Keratinocyte (primary cell): Measurements from ENCODE around the gene KIAA0825. TPM values are rescaled to one million over a fixed set of nuclear protein-coding genes. Genes with fewer than 3 reads are reported as not detected.

Source experiments
- DNase-seq: peaks from one replicate; pipeline ENCODE4 v3.0.0-alpha.2; 2011; ENCODE audit warnings: low read depth, missing footprints, low spot score
- FAIRE-seq: peaks from 2 replicates; lab custom pipeline; 2011; peaks lifted over from hg19 to GRCh38; lab: Jason Lieb, UNC
- H2AFZ ChIP-seq: 2 replicates; pipeline ENCODE4 v1.6.0; 2012; ENCODE audit warnings: low read length, control low read depth, inconsistent platforms; ENCODE audit not compliant: control insufficient read depth
- H3K27ac ChIP-seq: 2 replicates; pipeline ENCODE4 v1.5.1; 2011; ENCODE audit warnings: low read length; ENCODE audit not compliant: control insufficient read depth, insufficient read depth
- H3K27me3 ChIP-seq: 3 replicates; pipeline ENCODE4 v1.6.0; 2011; ENCODE audit warnings: low read length; ENCODE audit not compliant: control insufficient read depth, insufficient read depth; ENCODE audit errors: extremely low read depth
- H3K36me3 ChIP-seq, 2 experiments: 2 replicates in 1 of 2; 3 replicates in 1 of 2; pipeline ENCODE4 v1.5.1; 2011; ENCODE audit warnings: low read length in 2 of 2, mild to moderate bottlenecking in 1 of 2; ENCODE audit not compliant: control insufficient read depth in 2 of 2, insufficient read depth in 2 of 2; ENCODE audit errors: extremely low read depth in 1 of 2
- H3K4me1 ChIP-seq: 3 replicates; pipeline ENCODE4 v1.5.1; 2011; ENCODE audit warnings: low read length; ENCODE audit not compliant: control insufficient read depth, insufficient read depth; ENCODE audit errors: extremely low read depth
- H3K4me2 ChIP-seq: 3 replicates; pipeline ENCODE4 v1.6.0; 2011; ENCODE audit warnings: low read depth, low read length; ENCODE audit not compliant: control insufficient read depth, insufficient read depth; ENCODE audit errors: extremely low read depth
- H3K4me3 ChIP-seq, 3 experiments: fragments of 200-600 bp in 1 of 3; sonication (generic) in 1 of 3; 2 replicates in 2 of 3; 3 replicates in 1 of 3; pipeline ENCODE4 v1.5.1; 2011 to 2016; ENCODE audit warnings: low read length in 3 of 3, mild to moderate bottlenecking in 3 of 3, control low read depth in 2 of 3, inconsistent platforms in 1 of 3, low read depth in 1 of 3, mixed read lengths in 1 of 3, mixed run types in 1 of 3, moderate library complexity in 1 of 3; ENCODE audit not compliant: control insufficient read depth in 2 of 3, insufficient read depth in 2 of 3; ENCODE audit errors: extremely low read depth in 1 of 3
- H3K79me2 ChIP-seq: 2 replicates; pipeline ENCODE4 v1.6.0; 2012; ENCODE audit warnings: low read length; ENCODE audit not compliant: control insufficient read depth, insufficient read depth
- H3K9ac ChIP-seq: 3 replicates; pipeline ENCODE4 v1.6.0; 2011; ENCODE audit warnings: low read length; ENCODE audit not compliant: control insufficient read depth, insufficient read depth; ENCODE audit errors: extremely low read depth
- H3K9me1 ChIP-seq: 3 replicates; pipeline ENCODE4 v1.6.0; 2011; ENCODE audit warnings: low read length; ENCODE audit not compliant: control insufficient read depth, insufficient read depth; ENCODE audit errors: extremely low read depth
- H3K9me3 ChIP-seq: 2 replicates; pipeline ENCODE4 v1.5.1; 2012; ENCODE audit warnings: low read depth, low read length; ENCODE audit not compliant: control insufficient read depth
- H4K20me1 ChIP-seq: 3 replicates; pipeline ENCODE4 v1.6.0; 2011; ENCODE audit warnings: low read length; ENCODE audit not compliant: control insufficient read depth, insufficient read depth; ENCODE audit errors: extremely low read depth
- EZH2 ChIP-seq: IDR thresholded peaks from one replicate; pipeline ENCODE4 v1.6.1; 2012; ENCODE audit warnings: inconsistent platforms, mild to moderate bottlenecking, low read length, moderate library complexity
- dilution Hi-C: fragments of 300-500 bp; cut with MboI; formaldehyde crosslinking; loops from one replicate; pipeline ENCODE4 v1.7.0; 2020; ENCODE audit warnings: low sequenced_read_pairs; ENCODE audit not compliant: extremely low pct_ligation_motif_present
- polyA plus RNA-seq, 5 experiments: library from polyadenylated mRNA; depleted of rRNA in 3 of 5; stranded (reverse) in 3 of 5; stranded (forward) in 1 of 5; unstranded in 1 of 5; fragments of >200 nt; gene quantifications; 1 replicate in 1 of 5; 2 replicates in 3 of 5; 3 replicates in 1 of 5; pipeline versions ENCODE4 v1.2.1 to v1.2.3, GENCODE V29; 2011 to 2012; ENCODE audit warnings: missing spikeins in 2 of 5, low read depth in 1 of 5, low replicate concordance in 1 of 5
- TF ChIP-seq, protein P1 (sequence below), 3 experiments: IDR thresholded peaks in 1 of 3; conservative IDR thresholded peaks in 1 of 3; optimal IDR thresholded peaks in 1 of 3; 2 replicates in 2 of 3; 3 replicates in 1 of 3; pipeline versions ENCODE3 to v1.5.1; 2011; ENCODE audit warnings: low read length in 3 of 3, mild to moderate bottlenecking in 3 of 3, moderate library complexity in 2 of 3, control low read depth in 1 of 3, inconsistent platforms in 1 of 3; ENCODE audit not compliant: insufficient read depth in 2 of 3; ENCODE audit errors: extremely low read depth in 1 of 3

Gene KIAA0825
- polyA plus RNA-seq, 1 donor (not counting 4 experiments of a cell fraction or from before 2014, with no cell fraction given): 1.2 TPM

GRCh38 chr5:94627191-94627590, 8.8 kb upstream of the KIAA0825 start:
- H3K9me3 ChIP-seq: no peaks in the 10 kb centered on the region
- no peak overlapping the region for H2AFZ ChIP-seq
- no peak overlapping the region for H3K4me3 ChIP-seq
- H3K79me2 ChIP-seq: peaks cover 3% of the 10 kb centered on the region
- dilution Hi-C loops: no loop called here
- H3K36me3 ChIP-seq: no peaks in the 10 kb centered on the region
- no peak overlapping the region for H3K27ac ChIP-seq
- no peak overlapping the region for H3K4me2 ChIP-seq
- H3K9me1 ChIP-seq: no peaks in the 10 kb centered on the region
- no peaks in the 10 kb centered on the region for H3K4me1 ChIP-seq
- TF ChIP-seq, protein P1, sequence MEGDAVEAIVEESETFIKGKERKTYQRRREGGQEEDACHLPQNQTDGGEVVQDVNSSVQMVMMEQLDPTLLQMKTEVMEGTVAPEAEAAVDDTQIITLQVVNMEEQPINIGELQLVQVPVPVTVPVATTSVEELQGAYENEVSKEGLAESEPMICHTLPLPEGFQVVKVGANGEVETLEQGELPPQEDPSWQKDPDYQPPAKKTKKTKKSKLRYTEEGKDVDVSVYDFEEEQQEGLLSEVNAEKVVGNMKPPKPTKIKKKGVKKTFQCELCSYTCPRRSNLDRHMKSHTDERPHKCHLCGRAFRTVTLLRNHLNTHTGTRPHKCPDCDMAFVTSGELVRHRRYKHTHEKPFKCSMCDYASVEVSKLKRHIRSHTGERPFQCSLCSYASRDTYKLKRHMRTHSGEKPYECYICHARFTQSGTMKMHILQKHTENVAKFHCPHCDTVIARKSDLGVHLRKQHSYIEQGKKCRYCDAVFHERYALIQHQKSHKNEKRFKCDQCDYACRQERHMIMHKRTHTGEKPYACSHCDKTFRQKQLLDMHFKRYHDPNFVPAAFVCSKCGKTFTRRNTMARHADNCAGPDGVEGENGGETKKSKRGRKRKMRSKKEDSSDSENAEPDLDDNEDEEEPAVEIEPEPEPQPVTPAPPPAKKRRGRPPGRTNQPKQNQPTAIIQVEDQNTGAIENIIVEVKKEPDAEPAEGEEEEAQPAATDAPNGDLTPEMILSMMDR (optimal IDR thresholded peaks at IDR 0.05 in 1 of 3, IDR thresholded peaks at IDR 0.05 in 1 of 3, conservative IDR thresholded peaks at IDR 0.05 in 1 of 3; ENCODE audit: extremely low read depth in 1 of 3, insufficient read depth in 2 of 3, low read length in 3 of 3): no peak
- DNase-seq: no peak
- H3K27me3 ChIP-seq: no peaks in the 10 kb centered on the region
- H4K20me1 ChIP-seq: no peaks in the 10 kb centered on the region
- no peak overlapping the region for H3K9ac ChIP-seq
- no peak for FAIRE-seq

GRCh38 chr5:94623877-94624276, 5.5 kb upstream of the KIAA0825 start:
- peaks cover 33% of the 10 kb centered on the region for H3K79me2 ChIP-seq
- H3K4me1 ChIP-seq: peaks cover 5% of the 10 kb centered on the region
- H3K9me1 ChIP-seq: no peaks in the 10 kb centered on the region
- H2AFZ ChIP-seq: no peak overlapping the region
- H3K9me3 ChIP-seq: no peaks in the 10 kb centered on the region
- H3K4me2 ChIP-seq: no peak overlapping the region
- dilution Hi-C loops: no loop called here
- TF ChIP-seq EZH2: no peak
- TF ChIP-seq, protein P1 (optimal IDR thresholded peaks at IDR 0.05 in 1 of 3, IDR thresholded peaks at IDR 0.05 in 1 of 3, conservative IDR thresholded peaks at IDR 0.05 in 1 of 3; ENCODE audit: extremely low read depth in 1 of 3, insufficient read depth in 2 of 3, low read length in 3 of 3): no peak
- no peak overlapping the region for H3K9ac ChIP-seq
- DNase-seq (no peak), FAIRE-seq (no peak)
- H3K4me3 ChIP-seq: no peak overlapping the region
- H3K36me3 ChIP-seq: no peaks in the 10 kb centered on the region
- H3K27ac ChIP-seq: no peak overlapping the region
- no peaks in the 10 kb centered on the region for H3K27me3 ChIP-seq
- no peaks in the 10 kb centered on the region for H4K20me1 ChIP-seq
